GM19043 (cell line): ENCODE measurements around the gene NNT.
"Not testable (repeated sequence)": the region's sequence is repeated elsewhere in the genome, so short reads cannot be mapped to it uniquely, and the experiment has no call there.

Experiments used
- ATAC-seq: cut with Tn5 transposase; IDR thresholded peaks from one replicate; pipeline ENCODE4 v1.9.1; 2021; ENCODE audit warnings: low read depth; ENCODE audit not compliant: unreplicated experiment

NNT gene

DNA sequence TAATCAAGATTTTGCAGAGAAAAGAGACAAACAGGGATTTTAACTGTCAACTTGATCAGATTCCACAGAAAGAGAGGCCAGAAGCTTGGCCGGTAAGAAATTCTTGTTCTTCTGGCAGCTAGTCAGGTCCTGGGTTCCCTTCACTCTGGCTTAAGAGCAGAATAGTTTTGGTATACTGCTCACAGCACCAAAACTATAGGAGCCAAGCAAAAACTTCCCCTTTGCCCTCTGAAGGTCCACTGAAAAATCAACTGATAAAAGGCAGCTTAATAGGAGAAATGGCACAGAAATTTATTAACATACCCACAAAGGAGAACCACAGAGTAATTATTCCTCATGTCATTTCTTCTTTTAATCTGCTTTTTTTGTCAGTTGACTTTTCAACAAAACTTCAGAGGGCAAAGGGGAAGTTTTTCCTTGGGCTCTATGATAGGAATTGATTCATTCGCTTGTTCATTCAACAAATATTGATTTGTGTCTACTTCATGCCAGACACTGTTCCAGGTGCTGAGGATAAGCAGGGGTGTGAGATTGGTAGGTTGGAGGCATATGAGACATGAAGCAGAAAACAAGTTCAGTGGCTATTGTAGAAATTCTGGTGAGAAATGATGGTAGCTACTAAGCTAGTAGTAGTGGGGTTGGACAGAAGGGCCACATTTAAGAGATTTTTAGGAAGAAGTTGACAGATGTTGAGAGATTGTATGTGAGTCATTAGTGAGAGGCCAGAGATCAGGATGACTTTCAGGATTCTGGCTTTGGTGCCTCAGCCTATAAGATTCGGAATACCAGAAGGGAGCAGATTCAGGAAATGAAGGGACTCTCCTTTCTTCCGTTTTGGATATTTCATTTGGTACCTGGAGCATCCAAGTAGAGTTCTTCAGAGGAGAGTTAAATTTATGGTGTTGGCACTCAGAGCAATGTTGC, 20.6 kb upstream of the NNT start:
- no peak for ATAC-seq

DNA sequence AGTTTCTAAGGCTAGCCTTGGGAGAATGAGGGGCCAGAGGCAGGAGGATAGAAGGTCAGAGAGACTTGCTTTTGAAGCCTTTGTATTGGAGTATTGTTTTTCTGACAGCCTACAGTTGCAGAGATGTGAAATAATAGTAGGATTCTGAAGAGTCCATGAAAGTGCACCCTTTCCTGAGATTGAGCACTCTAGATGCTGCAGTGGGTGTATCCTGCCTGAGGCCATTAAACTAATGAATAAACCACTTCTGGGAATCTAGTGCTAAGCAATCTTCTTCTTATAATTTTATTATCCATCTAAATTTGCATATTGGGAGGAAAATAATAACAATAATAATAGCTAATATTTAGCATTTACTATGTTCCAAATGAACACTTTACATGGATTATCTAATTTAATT, 19.3 kb upstream of the NNT start:
- no peak for ATAC-seq

DNA sequence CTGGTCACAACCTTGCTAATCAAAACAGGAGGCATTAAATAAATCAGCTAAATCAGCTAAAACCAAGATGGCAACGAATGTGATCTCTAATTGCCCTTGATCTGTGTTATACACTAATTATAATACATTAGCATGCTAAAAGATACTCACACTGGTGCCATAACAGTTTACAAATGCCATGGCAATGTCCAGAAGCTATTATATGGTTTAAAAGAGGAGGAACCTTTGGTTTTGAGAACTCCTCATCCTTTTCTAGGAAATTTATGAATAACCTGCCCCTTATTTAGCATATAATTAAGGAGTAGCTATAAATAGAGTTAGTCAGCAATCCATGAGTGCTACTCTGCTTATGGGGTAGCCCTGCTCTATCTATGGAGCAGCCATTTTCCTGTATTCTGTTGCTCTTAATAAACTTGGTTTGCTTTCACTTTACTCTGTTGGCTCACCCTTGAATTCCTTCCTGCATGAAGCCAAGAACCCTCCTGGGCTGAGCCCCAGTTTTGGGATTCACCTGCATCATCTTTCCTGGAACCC, 18.7 kb upstream of the NNT start:
- ATAC-seq: no peak

DNA sequence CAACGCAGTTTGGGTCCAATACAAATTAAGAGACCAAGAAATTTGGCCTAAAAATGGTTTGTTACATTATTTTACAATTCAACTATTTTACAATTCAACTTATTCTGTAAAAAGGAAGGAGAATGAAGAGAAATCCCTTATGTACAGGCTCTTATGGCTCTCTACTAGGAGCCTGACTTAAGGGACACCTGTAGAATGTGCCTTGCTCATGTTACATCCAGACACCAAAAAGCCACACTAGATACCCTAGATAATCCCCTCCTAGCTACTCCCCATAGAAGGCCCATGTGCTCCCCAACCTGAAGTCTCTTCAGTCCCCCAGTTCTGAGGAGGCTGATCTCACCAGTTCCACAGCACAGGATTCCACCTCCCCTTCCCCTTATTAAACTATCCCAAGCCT, 14.1 kb upstream of the NNT start:
- ATAC-seq: no peak

DNA sequence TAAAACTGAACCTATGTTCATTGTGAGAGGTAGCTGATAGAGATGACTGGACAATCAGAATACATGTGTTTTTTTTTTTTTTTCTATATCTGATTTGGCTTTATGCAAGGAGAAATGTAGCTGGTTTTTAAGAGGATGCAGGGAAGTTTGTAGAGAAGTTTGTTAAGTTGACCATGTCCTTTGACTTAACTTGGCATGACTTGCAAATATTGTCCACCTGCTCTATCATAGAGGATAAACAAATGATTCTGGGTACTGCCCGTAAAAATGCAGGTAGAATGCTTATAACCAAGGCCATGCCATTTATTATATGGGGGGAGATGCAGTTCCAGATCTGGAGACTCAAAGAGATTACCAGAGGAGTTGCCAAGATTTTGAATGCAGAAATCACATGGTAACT, 13.7 kb upstream of the NNT start:
- no peak for ATAC-seq

DNA sequence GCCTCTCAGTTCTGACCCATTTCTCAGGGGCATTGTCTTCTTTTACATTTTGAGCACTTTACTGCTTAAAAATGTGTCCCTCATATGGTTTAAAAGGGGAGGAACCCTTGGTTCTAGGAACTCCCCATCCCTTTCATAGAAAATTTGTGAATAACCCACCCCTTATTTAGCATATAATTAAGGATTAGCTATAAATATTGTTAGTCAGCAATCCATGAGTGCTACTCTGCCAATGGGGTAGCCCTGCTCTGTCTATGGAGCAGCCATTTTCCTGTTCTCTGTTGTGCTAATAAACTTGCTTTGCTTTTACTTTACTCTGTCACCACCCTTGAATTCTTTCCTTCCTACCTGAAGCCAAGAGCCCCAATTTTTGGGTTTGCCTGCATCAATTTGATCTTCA, 12.3 kb upstream of the NNT start:
- no peak for ATAC-seq

DNA sequence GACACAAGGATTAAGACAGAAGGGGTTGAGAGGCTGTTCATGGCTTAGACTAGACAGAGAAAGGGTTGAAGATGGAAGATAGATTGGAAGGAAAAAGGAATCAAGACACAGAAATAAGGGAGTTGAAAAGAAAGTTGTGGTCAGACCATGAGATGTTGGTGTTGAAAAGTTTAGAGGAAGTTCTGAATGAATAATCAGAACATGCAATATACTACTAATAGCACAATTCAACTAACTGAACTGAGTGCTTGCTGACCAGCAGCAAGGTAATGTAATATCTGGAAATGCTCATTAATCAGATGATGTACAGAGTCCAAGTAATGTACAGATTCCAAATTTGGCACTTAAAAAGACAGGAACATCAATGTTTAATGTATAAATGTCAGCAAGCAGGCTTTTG, 10.6 kb upstream of the NNT start:
- ATAC-seq: no peak

DNA sequence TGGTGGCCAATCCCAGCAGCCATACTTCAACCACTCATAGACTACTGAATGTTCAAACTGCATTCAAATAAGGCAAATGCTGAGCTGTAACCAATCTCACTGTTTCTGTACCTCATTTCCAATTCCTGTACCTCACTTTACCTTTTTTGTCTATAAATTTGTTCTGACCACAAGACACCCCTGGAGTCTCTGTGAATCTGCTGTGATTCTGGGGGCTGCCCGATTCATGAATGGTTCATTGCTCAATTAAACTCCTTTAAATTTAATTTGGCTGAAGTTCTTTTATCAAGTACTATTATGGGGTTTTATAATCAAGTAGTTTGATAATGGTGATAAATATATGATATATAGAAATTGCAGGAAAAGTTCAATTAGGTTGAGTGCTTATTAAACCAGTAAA, 4.1 kb upstream of the NNT start:
- not testable (repeated sequence) for ATAC-seq

DNA sequence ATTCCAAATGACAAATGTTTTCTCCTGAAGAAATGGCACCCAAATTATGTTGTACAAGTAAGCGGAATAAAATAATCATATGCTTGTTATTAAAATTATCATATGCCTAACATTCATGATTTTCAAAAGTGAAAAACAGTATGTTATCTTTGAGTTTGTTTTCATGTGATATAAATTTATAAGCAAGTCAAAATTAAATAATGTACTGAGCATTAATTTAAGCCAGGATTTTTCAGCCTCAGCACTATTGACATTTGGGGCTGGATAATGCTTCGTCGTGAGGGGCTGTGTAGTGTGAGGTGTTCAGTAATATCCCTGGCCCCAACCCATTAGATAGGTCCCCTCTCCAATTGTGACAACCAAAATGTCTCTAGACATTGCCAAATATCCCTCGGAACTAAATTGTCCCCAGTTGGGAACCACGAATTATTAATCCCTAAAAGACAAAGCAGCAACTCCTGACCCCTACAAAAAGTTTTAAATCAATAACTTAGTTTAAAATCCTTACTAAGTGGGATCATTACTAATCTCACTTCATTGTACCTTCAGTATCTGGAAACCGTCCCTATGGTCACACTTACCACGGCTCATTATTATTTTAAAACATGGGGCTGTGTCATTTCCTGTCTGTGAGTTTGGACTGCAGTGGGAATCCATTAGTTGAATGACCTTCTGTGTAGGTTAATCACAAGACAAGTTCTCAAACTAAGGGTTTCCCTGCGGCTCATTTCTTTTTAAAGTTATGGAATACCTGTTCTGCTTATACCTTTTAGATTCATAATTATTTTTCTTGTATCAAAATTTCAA, 1.3 kb upstream of the NNT start:
- peak; percentile 33 for ATAC-seq

DNA sequence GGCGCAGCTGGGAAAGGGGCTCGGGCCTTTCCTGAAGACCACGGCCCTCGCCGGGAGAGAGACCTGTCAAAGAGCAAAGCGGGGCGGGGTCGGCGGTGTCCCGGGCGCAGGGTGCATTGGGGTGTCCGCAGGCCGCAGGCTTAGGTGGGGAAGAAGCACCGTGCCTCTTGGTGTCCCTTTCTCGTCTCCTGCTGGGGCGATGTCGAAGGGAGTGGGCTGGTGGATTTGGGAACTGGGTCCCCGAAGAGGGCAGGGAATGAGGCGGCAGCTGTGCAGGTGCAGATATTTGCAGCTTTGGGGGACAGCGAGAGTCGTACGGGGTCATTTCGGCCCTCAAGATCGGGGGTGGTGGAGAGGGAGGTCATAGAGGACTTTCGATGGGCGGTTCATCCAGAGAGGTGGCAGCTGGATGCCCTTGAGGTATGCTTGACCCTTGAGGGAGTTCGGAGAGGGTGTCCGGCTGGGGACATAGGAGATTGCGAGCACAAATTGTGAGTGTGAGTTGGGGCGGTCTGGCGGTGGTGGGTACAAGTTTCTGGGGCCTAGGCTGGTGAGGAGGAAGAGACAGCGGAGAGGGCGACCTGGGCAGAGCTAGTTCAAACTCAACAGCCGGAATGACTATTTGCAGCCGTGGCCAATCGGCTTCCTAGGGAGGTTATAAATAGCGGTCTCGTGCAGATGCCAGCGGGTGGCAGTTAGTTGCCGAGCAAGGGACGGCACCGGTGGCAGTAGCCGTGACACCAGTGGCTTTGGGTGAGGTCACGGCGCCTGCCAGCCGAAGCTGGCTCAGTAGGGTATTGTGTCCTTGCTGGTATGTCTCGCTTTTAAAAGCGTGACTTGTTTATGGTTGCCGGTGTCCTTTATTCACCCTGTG, 601 bp downstream of the NNT start:
- peak; percentile 37 for ATAC-seq

DNA sequence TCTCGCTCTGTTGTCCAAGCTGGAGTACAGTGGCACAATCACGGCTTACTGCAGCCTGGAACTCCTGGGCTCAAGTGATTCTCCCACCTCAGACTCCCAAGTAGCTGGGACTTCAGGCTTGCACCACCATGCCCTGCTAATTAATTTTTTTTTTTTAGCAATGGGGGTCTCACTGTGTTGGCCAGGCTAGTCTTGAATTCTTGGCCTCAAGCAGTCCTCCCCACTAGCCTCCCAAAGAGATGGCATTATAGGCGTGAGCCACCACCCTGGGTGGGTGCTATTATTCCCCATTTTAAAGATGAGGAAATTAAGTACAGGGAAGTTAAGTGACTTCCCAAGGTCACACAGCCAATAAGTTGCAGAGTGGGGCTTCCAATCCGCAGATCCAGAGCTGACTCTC, 1.7 kb downstream of the NNT start:
- no peak for ATAC-seq

DNA sequence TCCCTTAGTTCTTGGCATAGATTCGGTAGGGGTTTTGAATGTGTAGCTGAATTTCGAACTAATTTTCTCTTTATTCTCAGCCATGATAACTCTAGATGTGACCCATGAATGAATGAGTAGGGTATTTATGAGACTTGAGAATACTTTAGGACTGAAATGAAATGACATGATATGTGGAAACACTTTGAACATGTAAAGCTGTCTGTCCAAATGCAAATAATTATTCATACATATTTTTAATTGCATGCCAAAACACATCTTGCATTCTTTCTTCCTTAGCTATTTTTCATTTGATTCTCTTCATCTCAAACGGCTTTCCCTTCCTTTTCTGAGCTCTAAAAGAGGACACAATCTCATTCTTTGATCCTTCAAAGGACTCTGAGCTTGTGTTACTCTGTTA, 3.4 kb downstream of the NNT start:
- no peak for ATAC-seq

DNA sequence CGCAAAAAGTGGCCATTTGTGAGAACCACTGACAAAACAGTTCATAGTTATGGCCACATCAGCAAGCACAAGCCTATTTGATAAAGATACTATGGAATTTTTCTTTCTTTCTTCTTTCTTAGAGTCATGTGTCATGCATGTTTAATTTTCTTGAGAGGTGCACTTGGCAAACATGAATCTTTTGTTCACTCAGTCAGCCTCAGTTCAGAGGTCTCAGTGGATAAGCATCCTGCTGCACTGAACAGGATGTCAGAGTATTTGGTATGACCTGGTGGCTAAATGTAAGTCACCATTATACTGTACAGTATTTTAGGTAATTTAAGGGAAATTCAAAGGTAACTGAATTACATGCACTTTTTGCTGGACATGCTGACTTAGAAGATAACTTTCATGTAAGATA, 5.4 kb downstream of the NNT start:
- ATAC-seq: no peak

DNA sequence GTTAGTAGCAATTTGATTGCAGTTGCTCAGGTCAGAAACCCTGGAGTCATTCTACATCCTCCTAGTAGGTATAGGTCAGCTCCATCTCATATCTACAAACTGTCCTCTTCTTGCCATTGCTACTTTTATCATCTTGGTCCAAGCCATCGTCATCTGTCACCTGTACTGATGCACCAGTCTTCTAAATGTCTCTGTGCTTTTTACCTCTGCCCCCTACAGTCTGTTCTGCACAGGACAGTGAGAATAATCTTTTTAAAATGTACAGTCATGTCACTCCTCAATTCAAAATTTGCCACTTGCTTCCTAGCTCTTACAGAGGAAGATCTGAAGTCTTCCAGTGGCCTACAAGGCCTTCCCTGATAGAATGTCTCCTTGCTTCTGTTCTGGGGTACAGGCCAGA, 6.8 kb downstream of the NNT start:
- peak; percentile 73 for ATAC-seq

DNA sequence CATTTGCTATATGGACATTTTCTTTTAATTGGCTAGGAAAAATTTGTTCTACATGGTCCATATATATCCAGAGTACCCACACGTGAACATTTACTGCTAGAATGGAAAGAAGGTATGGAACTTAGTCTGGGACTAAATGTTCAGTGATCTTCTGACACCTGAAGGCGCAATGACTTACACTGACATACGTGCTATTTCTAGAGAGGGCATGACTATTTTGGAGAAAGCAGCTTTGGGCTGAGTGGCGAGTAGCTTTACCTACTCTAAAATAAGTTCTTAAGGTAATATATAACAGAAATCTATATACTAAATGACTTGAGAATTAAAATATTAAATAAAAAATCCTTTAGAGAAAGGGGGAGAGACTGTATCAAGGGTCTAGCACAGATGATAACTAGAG, 10.4 kb downstream of the NNT start:
- ATAC-seq: no peak

DNA sequence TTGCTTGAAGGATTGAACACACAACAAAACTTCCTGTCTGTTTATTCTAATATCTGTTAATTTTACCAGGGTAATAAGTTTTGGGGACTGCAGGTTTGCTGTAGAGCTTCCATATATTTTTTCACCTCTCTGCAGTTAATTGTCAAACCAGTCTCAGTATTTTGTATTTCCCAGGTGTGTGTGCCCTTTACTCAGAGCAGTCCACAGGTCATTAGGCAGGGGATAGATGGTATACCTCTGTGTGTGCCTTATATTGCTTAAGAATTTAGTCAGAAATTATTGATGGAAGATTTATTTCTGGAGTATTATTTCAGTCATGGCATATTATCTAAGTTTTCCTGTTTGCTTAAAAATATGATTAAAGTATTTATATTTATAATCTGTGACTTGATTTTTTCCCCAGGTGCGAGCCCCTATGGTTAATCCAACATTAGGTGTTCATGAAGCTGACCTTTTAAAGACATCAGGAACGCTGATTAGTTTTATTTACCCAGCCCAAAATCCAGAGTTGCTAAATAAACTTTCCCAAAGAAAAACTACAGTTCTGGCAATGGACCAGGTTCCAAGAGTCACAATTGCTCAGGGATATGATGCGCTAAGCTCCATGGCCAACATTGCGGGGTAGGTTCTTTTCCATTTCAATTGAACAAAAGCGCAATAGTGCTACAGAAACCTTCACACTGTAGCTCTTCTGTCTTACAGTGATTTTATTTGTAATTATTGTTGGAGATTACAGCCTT, 12.6 kb downstream of the NNT start:
- no peak for ATAC-seq

DNA sequence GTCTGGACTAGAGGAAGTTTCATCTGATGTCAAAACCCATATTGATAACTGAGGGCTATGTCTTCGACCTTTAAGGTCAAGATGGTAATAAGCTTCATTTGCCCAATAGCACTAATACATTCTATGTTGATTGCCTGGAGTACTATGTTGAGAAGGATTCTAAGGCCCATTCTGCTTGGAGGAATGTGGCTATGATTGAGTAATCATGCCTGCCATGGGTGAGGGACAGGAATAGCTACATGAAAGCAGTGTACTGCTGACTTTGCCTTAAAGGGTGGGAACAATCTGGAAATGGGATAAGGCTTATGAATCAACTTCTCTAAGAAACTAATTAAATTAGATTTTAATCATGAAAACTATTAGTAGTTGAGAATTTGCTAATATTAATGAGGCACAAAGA, 13.6 kb downstream of the NNT start:
- no peak for ATAC-seq

DNA sequence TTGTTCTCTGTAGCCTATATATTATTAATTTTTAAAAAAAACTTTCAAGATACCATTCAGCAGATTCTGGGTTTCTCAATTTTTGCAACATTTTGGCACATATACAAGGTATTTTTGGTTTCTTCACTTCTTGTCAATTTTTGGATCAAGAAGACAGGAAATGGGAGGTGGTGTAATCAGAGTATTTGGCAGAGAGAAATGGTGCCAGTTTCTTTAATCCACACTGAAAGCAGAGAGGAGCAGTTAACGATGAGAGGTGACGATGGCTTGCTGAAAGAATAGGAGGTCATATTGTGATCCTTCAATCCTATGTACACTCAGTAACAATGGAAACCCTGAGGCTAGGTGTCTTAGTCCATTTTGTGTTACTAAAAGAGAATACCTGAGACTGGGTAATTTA, 16.4 kb downstream of the NNT start:
- ATAC-seq: no peak

DNA sequence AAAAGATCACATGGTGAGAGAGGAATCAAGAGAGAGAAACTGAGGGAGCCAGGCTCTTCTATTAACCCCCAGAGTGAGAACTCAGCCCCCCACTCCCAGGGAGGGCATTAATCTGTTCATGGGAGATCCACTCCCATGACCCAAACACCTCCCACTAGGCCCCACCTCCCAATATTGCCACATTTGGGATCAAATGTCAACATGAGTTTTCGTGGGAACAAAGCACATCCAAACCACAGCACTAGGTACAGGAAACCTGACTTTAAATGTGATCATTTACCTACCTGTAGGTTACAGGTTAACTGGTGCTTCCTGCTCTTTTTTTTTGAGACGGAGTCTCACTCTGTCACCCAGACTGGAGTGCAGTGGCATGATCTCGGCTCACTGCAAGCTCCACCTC, 16.9 kb downstream of the NNT start:
- ATAC-seq: no peak

DNA sequence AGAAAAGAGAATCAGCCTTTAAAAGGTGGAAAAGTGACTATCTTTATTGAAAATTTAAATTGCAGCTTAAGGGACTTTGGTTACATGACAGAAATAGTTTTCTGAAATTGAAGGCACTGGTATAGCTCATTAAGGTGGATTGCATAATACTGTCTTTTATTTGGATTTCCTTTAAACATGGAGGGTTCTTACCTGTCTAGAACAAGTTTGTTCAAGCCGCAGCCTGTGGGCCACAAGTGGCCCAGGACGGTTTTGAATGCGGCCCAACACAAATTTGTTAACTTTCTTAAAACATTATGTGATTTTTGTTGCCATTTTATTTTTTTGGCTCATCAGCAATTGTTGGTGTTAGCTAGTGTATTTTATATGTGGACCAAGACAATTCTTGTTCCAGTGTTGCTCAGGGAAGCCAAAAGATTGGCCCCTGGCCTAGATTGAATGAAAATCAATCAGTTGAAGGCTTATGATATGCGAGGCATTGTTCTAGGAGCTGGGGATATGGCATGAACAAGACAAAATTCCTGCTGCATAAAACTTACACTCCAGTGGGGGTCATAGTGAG, 18.0 kb downstream of the NNT start:
- no peak for ATAC-seq
